Right lobe of liver (tissue), 6 donors: Measurements from ENCODE around the gene HOXD4. TPM values are rescaled to one million over a fixed set of nuclear protein-coding genes. Genes with fewer than 3 reads are reported as not detected.

ENCODE experiments used
- ATAC-seq, 4 donors: fragments of 200-7000 bp; cut with Tn5 transposase; one replicate each; pipeline ENCODE4 v1.9.1; 2020; ENCODE audit warnings: mild to moderate bottlenecking in 4 of 4, moderate library complexity in 4 of 4
- DNase-seq, 3 donors: peaks; one replicate each; pipeline ENCODE4 v3.0.0-alpha.2; 2020
- H3K27ac ChIP-seq, 3 donors: fragments of 200-600 bp; one replicate each; pipeline ENCODE4 v1.8.0; 2022
- H3K27me3 ChIP-seq, 2 donors: fragments of 200-600 bp; one replicate each; pipeline ENCODE4 v1.8.0; 2022
- H3K36me3 ChIP-seq, 4 donors: fragments of 200-600 bp; sonication (generic) in 1 of 4; one replicate each; pipeline versions ENCODE4 v1.5.1 to v1.8.0; 2017 to 2022; ENCODE audit warnings: control low read depth in 1 of 4
- H3K4me1 ChIP-seq, 4 donors: fragments of 200-600 bp; sonication (generic) in 1 of 4; one replicate each; pipeline versions ENCODE4 v1.5.1 to v1.8.0; 2017 to 2022; ENCODE audit warnings: control low read depth in 1 of 4
- H3K4me3 ChIP-seq, 3 donors: fragments of 200-600 bp; one replicate each; pipeline ENCODE4 v1.8.0; 2022
- H3K9me3 ChIP-seq, 4 donors: fragments of 200-600 bp; sonication (generic) in 1 of 4; one replicate each; pipeline versions ENCODE4 v1.5.1 to v1.8.0; 2017 to 2022; ENCODE audit warnings: control low read depth in 1 of 4
- POLR2A ChIP-seq: fragments of 450-650 bp; IDR thresholded peaks from one replicate; pipeline ENCODE4 v1.6.1; 2017; ENCODE audit warnings: antibody characterized with exemption, mild to moderate bottlenecking
- WGBS: methylation state at CpG from one replicate; pipeline ENCODE4 v1.1.6; 2018; ENCODE audit warnings: low coverage, low lambda C conversion rate; ENCODE audit not compliant: insufficient coverage; ENCODE audit errors: missing lambda C conversion rate; 5-methylcytosine and 5-hydroxymethylcytosine counted together
- intact Hi-C, 2 donors: fragments of 100-400 bp; cut with DNase I; formaldehyde crosslinking; loops; one replicate each; pipeline versions ENCODE4 v1.11.2 to v1.14.1; 2022
- total RNA-seq, 6 experiments: library from RNA; depleted of rRNA in 2 of 6; stranded (reverse); fragments of >200 nt in 2 of 6; fragmentation: NEBNext Ultra II Directional in 3 of 6; extraction: Animal tissue kit (Norgen Biotek cat#: 25700) in 3 of 6; gene quantifications; one replicate each; pipeline versions ENCODE4 v1.1.0 to v1.2.4, GENCODE V29; 2016 to 2023
- TF ChIP-seq, protein P1 (sequence below), 4 donors: fragments of 200-600 bp in 3 of 4; fragments of 450-650 bp in 1 of 4; IDR thresholded peaks; one replicate each; pipeline versions ENCODE4 v1.5.1 to v1.8.0; 2016 to 2022; ENCODE audit warnings: antibody characterized with exemption in 4 of 4, mild to moderate bottlenecking in 2 of 4
- donor health status: DM: no; HTN: yes; CAD: no.
- donor health status: DM: no; HTN: no; CAD: no.
- donor health status: DM: no; HTN: no; CAD: no.
- donor health status: DM: no; HTN: yes; CAD: no.
- donor health status: DM: no; HTN: yes; CAD: no.

Gene HOXD4
- total RNA-seq, 6 experiments from 2014 or later = not detected

DNA sequence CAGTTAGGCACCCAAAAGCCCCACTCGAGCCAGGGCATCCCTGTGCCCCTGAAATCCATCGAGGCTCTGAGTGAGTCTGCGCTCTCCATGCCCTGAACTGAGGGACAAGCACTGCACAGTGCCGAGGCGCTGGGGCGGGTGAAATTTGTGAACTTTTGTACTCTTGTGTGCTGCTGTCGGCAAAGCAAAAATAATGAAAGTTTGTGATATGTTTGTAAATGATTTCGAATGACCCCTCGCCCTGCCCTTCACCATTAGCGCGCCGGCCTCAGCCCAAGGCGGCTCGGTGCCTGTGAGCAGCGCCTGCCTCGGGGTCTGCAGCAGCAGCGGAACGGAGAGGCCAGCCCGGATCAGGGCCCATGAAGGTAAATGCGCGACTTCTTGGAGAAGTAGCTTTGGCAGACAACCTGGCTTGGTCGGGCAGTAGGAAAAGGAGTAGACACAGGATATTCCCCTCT lies 1.8 kb upstream of the HOXD4 start:
- TF ChIP-seq, protein P1, sequence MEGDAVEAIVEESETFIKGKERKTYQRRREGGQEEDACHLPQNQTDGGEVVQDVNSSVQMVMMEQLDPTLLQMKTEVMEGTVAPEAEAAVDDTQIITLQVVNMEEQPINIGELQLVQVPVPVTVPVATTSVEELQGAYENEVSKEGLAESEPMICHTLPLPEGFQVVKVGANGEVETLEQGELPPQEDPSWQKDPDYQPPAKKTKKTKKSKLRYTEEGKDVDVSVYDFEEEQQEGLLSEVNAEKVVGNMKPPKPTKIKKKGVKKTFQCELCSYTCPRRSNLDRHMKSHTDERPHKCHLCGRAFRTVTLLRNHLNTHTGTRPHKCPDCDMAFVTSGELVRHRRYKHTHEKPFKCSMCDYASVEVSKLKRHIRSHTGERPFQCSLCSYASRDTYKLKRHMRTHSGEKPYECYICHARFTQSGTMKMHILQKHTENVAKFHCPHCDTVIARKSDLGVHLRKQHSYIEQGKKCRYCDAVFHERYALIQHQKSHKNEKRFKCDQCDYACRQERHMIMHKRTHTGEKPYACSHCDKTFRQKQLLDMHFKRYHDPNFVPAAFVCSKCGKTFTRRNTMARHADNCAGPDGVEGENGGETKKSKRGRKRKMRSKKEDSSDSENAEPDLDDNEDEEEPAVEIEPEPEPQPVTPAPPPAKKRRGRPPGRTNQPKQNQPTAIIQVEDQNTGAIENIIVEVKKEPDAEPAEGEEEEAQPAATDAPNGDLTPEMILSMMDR (IDR thresholded peaks at IDR 0.05) = no peak
- TF ChIP-seq POLR2A = no peak
- Histone ChIP-seq H3K4me1 (no peaks in the 10 kb centered on the region), H3K27ac (no peak overlapping the region), H3K9me3 (no peaks in the 10 kb centered on the region), H3K4me3 (no peak overlapping the region), H3K27me3 (peaks cover 0 to 71% of the 10 kb centered on the region in 2 donors), H3K36me3 (no peaks in the 10 kb centered on the region)
- DNase-seq = no peak
- 6% methylated on average over 9 of the region's 22 CpGs for WGBS
- intact Hi-C loops = loop anchor here (10.0 kb wide), 3 partner anchors 305 to 485 kb away; no protein-coding TSS in a partner anchor
- no peak for ATAC-seq

DNA sequence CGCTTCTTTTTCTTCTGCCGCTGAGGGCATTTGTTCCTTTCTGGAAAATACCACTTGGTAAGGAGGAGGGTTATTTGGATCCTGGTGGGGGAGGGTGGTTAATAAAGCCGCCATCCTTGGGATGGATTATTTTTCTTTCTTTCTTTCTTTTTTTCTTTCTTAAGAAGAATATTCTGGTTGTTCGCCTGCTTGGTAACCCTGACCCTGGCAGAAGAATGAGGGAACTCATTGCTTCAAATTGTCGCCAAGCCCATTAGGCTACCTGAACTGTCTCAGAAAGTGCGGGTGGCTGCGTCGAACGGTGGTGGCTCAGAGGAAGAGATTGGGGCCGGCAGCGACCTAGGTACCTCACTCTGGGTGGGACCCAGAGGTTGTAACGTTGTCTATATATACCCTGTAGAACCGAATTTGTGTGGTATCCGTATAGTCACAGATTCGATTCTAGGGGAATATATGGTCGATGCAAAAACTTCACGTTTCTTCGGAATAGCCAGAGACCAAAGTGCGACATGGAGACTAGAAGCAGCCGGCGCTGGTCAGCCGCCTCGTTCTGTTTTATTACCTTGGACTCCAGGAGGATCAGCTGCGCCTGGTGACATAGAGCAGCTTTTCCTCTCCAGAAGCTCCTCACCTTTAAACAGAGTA lies 1.3 kb upstream of the HOXD4 start:
- H3K27ac ChIP-seq = no peak overlapping the region
- no peak for DNase-seq
- intact Hi-C loops = loop anchor here (10.0 kb wide), 3 partner anchors 305 to 485 kb away; no protein-coding TSS in a partner anchor
- no peaks in the 10 kb centered on the region for H3K9me3 ChIP-seq
- peaks cover 0 to 71% of the 10 kb centered on the region in 2 donors for H3K27me3 ChIP-seq
- no peaks in the 10 kb centered on the region for H3K4me1 ChIP-seq
- H3K36me3 ChIP-seq = no peaks in the 10 kb centered on the region
- no peak for TF ChIP-seq POLR2A
- TF ChIP-seq, protein P1 (IDR thresholded peaks at IDR 0.05) = no peak
- H3K4me3 ChIP-seq = no peak overlapping the region
- WGBS = 13% methylated on average over 20 of the region's 24 CpGs
- ATAC-seq = no peak

DNA sequence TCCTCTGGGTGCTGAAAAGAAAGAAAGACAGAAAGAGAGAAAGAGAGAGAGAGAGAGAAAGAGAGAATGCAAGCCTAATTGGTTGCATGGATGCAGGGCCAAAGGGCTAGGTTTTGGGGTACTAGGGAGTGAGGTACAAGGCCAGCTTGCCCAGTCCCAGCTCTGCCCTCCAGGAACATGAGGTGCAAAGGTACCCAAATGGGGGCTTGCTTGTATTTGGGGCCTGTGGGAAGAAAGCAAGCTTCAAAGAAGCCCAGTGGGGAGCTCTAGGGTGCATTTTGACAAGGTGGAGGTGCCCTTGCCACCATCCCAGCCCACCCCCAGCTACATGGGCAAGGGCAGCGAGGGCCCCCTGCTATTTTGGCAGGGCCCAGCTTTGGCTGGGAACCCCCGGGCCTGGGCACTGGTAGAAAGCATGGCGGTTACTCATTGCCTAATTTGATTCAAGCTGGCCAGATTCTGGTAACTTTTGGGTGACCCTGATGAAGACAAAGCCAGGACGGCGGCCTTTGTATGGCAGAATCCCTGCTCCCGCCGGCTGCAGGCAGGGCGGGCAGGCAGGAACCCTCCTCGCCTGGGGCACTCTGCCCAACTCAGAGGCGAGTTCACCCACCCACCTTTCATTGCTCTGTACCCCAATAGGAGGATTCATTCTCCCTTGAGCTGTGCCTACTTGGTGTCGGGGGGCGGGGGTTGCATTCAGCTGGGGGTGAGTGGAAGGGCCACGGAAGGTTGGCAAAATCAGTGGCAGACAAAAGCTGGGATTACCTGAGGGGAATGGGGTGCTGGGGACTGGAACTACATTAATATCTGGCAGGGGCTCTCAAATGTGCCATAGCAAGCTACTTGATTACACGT lies 537 bp upstream of the HOXD4 start:
- H3K4me3 ChIP-seq = no peak overlapping the region
- DNase-seq (no peak), ATAC-seq (no peak)
- TF ChIP-seq, protein P1 (IDR thresholded peaks at IDR 0.05) = no peak
- TF ChIP-seq POLR2A = no peak
- no peaks in the 10 kb centered on the region for H3K9me3 ChIP-seq
- peaks cover 0 to 76% of the 10 kb centered on the region in 2 donors for H3K27me3 ChIP-seq
- 6% methylated on average over 6 of the region's 14 CpGs for WGBS
- H3K27ac ChIP-seq = no peak overlapping the region
- H3K36me3 ChIP-seq = no peaks in the 10 kb centered on the region
- intact Hi-C loops = no loop called here
- H3K4me1 ChIP-seq = no peaks in the 10 kb centered on the region

DNA sequence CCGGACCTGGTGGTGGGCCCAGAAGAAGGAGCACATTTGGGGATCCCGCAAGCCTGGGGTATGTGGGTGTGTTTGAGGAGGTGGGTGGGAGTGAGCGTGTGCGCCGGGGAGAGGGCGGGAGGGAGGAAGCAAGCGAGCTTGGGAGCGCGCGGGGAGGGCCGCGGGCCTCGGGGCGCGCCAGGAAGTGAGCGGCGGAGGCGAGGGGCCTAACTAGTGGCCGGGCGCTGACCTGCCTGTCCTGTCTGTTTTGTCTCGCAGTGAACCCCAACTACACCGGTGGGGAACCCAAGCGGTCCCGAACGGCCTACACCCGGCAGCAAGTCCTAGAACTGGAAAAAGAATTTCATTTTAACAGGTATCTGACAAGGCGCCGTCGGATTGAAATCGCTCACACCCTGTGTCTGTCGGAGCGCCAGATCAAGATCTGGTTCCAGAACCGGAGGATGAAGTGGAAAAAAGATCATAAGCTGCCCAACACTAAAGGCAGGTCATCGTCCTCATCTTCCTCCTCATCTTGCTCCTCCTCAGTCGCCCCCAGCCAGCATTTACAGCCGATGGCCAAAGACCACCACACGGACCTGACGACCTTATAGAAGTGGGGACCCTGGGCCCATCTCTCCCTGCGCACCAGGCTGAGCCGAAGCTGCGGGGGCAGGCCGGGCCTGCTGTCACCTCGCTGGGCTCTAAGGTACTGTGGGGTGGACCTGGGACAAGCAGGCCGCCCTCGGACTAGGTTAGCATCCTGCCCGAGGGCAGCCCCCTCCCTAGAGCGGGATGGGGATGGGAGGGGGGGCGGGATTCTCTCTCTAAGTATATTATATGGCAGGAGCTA lies 1.2 kb downstream of the HOXD4 start:
- H3K27ac ChIP-seq = no peak overlapping the region
- H3K4me1 ChIP-seq = peaks cover 0 to 4% (median 0%) of the 10 kb centered on the region in 4 donors
- H3K4me3 ChIP-seq = no peak overlapping the region
- TF ChIP-seq, protein P1 (IDR thresholded peaks at IDR 0.05) = no peak
- no peak for TF ChIP-seq POLR2A
- intact Hi-C loops = no loop called here
- ATAC-seq (no peak), DNase-seq (no peak)
- WGBS = 4% methylated on average over 23 of the region's 48 CpGs
- no peaks in the 10 kb centered on the region for H3K36me3 ChIP-seq
- peaks cover 0 to 82% of the 10 kb centered on the region in 2 donors for H3K27me3 ChIP-seq
- H3K9me3 ChIP-seq = no peaks in the 10 kb centered on the region
